ENCODE results near the gene TTC28.
"Not testable (repeated sequence)": the region's sequence is repeated elsewhere in the genome, so short reads cannot be mapped to it uniquely, and the experiment has no call there.

The TTC28 gene

DNA sequence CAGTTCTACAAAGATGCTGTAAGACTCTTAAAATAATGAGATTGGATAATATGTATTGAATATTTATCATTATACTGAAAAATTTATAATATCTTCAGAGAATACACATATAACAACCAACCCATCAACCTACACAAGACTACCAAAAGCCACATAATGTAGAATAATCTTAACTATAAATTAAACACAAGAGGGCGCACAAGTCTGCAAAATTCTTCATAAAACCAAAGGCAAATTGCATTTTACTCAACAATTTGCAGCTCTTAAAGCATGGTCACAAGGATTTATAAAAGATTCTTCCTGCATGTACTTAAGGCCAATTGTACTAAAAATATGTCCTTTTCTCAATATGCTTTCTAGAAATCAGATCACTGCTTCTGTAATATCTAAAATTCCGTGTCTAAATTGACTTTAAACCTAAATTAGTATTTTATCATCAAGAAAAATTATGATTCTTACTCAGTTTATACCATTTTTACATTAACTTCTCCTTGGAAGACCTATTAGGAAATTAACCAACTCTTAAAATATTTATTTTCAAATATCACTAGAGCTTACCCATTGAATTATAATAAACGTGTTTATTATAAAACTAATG, 79.0 kb downstream of the TTC28 start:
- DNase-seq = no peak

- no peak for DNase-seq
These were observed 79.9 kb downstream of the TTC28 start for GRCh38 chr22:28599693-28600092.

- DNase-seq = no peak
These were observed 82.0 kb downstream of the TTC28 start for GRCh38 chr22:28597665-28598064.

- no peak for DNase-seq
These were observed 84.7 kb downstream of the TTC28 start for GRCh38 chr22:28594797-28595462.

DNA sequence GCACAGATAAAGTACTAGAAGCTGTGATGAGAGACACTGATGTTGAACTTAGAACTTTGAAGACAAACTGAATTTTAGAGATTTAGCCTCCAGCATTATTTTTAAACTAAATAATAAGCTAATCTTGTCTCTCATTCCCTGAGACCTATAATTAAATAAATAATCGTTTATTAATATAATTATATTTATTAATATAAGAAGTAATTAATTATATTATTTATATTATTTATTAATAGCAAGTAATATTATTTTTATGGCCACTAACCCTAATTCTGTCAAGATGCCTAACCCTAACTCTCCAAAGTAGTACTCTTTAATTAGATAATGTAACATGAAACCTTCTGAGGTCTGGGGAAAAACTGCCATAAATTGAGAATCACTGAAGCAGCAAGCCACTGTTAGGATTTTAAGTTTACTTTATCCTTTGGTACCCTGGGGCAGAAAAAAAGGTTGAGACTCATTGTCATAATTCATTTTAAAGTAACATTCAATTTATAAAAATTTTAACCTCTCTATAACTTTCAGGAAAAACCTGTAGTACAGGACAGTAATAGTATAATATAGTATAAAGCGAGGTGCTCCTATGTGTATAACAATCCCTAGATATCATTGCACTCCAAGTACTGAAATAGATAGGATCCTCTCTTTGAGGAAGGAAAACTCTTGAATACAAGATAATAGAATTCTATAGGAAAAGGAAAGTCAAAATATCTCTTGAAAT, 85.4 kb downstream of the TTC28 start:
- DNase-seq = no peak

DNA sequence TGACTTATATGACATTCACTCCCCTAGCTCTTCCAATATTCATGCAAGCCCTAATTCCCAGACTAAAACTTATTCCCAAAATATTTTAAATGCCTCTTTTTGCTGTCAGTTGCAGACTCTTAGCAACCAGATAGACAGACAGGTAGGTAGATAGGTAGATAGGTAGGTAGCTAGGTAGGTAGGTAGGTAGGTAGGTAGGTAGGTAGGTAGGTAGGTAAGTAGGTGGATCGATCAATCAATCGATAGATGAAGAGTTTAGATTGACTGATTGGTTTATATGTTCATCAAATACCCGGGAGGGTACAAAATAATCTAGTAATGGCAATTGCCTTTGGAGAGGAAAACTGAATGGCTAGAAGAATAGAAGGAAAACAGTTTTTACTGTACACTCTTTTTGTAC, 86.3 kb downstream of the TTC28 start:
- DNase-seq = no peak

DNA sequence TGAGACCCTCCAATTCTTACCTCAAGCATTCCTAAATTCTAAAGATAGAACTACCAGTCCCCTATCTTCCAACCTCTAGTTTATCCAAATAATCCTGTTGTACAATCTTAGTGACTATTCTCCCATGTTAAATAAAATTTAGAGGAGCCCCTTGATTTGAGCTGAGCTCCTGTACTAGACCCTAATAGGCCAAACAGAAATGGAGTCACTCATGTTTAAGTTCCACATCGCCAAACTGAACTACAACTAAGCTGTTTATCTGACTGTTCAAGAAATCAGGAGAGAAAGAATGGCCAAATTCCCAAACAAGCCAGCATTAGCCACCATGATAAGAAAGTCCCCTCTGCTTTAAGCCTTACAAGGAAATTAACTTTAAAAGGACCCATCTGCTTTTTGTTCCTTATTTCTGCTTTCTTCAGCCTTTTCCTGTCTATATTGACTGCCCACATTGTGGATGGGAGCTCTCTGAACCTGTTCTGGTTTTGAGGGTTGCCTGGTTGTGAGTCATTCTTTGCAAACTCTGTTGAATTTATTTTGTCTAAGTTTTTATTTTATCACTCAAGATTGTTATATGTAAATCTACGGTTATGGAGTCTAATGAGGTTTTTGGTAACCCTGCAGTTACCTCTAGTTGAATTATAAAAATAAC, 90.4 kb downstream of the TTC28 start:
- no peak for DNase-seq

GRCh38 chr22:28585324-28585723, 94.3 kb downstream of the TTC28 start:
- no peak for DNase-seq

DNA sequence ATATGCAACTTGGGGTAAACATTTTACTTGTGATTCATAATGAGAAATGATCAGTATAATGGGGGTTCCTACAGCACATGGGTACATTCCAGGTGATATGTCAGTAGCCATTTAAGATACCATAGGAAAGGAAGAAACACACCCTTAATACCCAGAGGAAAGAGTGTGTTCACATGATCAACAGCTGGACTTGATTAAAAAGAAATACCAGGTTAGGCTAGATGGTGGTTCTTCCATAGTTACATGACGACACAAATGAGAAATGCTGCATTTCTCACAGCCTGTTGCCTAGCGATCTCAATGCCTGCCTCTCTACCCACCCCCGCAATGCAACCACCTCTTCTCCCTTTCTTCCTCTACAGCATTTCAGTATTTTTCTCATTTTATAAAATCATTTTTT, 96.8 kb downstream of the TTC28 start:
- DNase-seq = no peak

- no peak for DNase-seq
These were observed 98.6 kb downstream of the TTC28 start for GRCh38 chr22:28581016-28581415.

DNA sequence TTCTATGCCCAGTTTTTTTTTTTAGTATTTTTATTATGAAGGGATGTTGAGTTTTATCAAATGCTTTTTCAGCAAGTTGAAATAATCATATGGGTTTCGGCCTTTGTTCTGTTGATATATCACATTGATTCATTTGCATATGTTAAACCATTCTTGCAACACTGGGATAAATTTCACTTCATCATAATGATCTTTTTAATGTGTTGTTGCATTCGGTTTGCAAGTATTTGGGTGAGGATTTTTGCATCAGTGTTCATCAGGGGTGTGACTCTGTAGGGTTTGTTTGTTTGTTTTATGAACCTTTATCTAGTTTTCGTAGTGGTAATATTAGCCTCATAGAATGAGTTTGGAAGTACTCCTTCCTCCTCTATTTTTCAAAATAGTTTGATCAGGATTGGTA, 103.5 kb downstream of the TTC28 start:
- DNase-seq = no peak

DNA sequence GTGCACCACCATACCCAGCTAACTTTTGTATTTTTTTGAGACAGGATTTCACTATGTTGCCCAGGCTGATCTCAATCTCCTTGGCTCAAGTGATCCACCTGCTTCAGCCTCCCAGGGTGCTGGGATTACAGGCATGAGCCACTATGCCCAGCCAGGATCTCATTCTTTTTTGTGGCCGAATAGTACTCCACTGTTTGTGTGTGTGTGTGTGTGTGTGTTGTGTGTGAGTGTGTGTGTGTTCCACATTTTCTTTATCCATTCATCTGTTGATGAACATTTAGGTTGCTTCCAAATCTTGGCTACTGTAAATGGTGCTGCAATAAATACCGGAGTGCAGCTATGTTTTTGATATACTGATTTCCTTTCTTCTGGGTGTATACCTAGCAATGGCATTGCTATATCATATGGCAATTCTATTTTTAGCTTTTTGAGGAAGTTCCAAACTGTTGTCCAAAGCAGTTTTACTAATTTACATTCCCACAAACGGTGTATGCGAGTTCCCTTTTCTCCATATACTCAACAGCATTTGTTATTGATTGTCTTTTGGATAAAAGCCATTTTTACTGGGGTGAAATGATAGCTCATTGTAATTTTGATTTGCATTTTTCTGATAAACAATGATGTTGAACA, 105.4 kb downstream of the TTC28 start:
- no peak for DNase-seq

- no peak for DNase-seq
These were observed 108.8 kb downstream of the TTC28 start for GRCh38 chr22:28570696-28571373.

- not testable (repeated sequence) for DNase-seq
These were observed 110.7 kb downstream of the TTC28 start for GRCh38 chr22:28568974-28569373.

- DNase-seq = no peak
These were observed 111.5 kb downstream of the TTC28 start for GRCh38 chr22:28568099-28568498.

GRCh38 chr22:28566920-28567499, 112.6 kb downstream of the TTC28 start:
- DNase-seq = not testable (repeated sequence)

DNA sequence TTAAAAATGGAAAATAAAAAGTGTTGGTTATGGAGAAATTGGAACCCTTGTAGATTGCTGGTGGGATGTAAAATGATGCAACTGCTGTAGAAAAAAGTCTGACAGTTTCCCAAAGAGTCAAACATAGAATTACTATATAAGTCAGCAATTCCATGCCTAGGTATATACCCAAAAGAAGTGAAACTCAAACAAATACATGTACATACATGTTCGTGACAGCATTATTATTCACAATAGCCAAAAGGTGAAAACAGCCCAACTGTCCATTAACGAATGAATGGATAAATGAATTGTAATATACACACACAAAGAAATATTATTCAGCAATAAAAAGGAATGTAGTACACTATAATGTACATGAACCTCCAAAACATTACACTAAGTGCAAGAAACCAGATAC, 116.0 kb downstream of the TTC28 start:
- no peak for DNase-seq

- DNase-seq = no peak
These were observed 117.3 kb downstream of the TTC28 start for GRCh38 chr22:28562324-28562723.

GRCh38 chr22:28560743-28561101, 118.9 kb downstream of the TTC28 start:
- DNase-seq = not testable (repeated sequence)

GRCh38 chr22:28560046-28560742, 119.4 kb downstream of the TTC28 start:
- no peak for DNase-seq

- no peak for DNase-seq
These were observed 122.5 kb downstream of the TTC28 start for GRCh38 chr22:28557184-28557583.

All from right hindlimb (tissue), 1 donor.